Activated B cell treated with CpG ODN at 0.5 μM for 24 hours (primary cell): Measurements from ENCODE around the gene RPL7A. TPM values are rescaled to one million over a fixed set of nuclear protein-coding genes. Genes with fewer than 3 reads are reported as not detected.

Experiments used
- ATAC-seq: fragments of 200-7000 bp; cut with Tn5 transposase; one replicate; pipeline ENCODE4 v1.10.0; 2021; ENCODE audit warnings: low read depth, mild to moderate bottlenecking, moderate library complexity
- CTCF ChIA-PET: fragments of 350-600 bp; sonication (Branson Sonifier 250); formaldehyde crosslinking; loops from one replicate; lab custom pipeline; 2021; ENCODE audit warnings: antibody characterized with exemption; lab: Charles Lee
- POLR2A ChIA-PET: fragments of 350-600 bp; sonication (Branson Sonifier 250); formaldehyde crosslinking; loops from one replicate; lab custom pipeline; 2021; ENCODE audit warnings: antibody characterized with exemption; lab: Charles Lee
- DNase-seq: peaks from one replicate; pipeline ENCODE4 v3.0.0; 2022
- H3K27ac Mint-ChIP-seq: one replicate; pipeline ENCODE4 v1.8.0; 2020; ENCODE audit warnings: mixed read lengths
- H3K27me3 Mint-ChIP-seq: one replicate; pipeline ENCODE4 v1.8.0; 2021; ENCODE audit warnings: mixed read lengths
- H3K36me3 Mint-ChIP-seq: one replicate; pipeline ENCODE4 v1.8.0; 2021; ENCODE audit warnings: low read depth, mixed read lengths
- H3K4me1 Mint-ChIP-seq: one replicate; pipeline ENCODE4 v1.8.0; 2021; ENCODE audit warnings: mixed read lengths
- H3K4me3 Mint-ChIP-seq: one replicate; pipeline ENCODE4 v1.8.0; 2020; ENCODE audit warnings: mild to moderate bottlenecking, mixed read lengths
- H3K9me3 Mint-ChIP-seq: one replicate; pipeline ENCODE4 v1.8.0; 2020; ENCODE audit warnings: mixed read lengths
- intact Hi-C: fragments of 100-400 bp; cut with micrococcal nuclease; formaldehyde crosslinking; loops from one replicate; pipeline ENCODE4 v1.15.1; 2024
- total RNA-seq: library from RNA; stranded (reverse); gene quantifications from 2 replicates; pipeline ENCODE4 v1.2.3, GENCODE V29; 2022
- TF ChIP-seq, protein P1 (sequence below): fragments of 200-600 bp; IDR thresholded peaks from one replicate; pipeline ENCODE4 v1.8.0; 2022; ENCODE audit warnings: antibody characterized with exemption, mild to moderate bottlenecking

The RPL7A gene
- total RNA-seq, 1 donor from 2014 or later, result 3,786 TPM

DNA sequence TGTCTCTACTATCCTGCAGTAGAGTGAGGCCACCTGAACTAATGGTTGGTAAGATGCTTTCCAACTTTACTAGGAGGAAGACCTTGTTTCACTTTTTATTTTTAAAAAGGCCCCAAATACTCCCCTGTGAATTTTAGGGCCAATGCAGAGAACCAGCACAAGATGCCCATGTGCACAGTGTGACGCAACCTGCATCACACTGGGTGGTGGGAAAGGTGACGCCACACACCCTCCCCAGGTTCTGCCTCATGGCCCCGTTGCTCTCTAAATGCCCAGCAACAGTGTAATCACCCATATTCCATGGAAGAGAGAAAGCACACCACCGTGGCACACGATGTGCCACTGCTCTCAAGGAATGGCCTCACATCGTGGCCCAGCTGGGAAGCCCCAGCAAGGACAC, 21.4 kb downstream of the RPL7A start:
- Mint-ChIP-seq H3K27me3 (no peaks in the 10 kb centered on the region), H3K9me3 (no peaks in the 10 kb centered on the region), H3K4me3 (no peak overlapping the region), H3K4me1 (peaks cover 57% of the 10 kb centered on the region), H3K36me3 (peaks cover 63% of the 10 kb centered on the region), H3K27ac (no peak overlapping the region)
- DNase-seq (no peak), ATAC-seq (no peak)
- ChIA-PET POLR2A (no interaction called here), CTCF (no interaction called here)
- TF ChIP-seq, protein P1, sequence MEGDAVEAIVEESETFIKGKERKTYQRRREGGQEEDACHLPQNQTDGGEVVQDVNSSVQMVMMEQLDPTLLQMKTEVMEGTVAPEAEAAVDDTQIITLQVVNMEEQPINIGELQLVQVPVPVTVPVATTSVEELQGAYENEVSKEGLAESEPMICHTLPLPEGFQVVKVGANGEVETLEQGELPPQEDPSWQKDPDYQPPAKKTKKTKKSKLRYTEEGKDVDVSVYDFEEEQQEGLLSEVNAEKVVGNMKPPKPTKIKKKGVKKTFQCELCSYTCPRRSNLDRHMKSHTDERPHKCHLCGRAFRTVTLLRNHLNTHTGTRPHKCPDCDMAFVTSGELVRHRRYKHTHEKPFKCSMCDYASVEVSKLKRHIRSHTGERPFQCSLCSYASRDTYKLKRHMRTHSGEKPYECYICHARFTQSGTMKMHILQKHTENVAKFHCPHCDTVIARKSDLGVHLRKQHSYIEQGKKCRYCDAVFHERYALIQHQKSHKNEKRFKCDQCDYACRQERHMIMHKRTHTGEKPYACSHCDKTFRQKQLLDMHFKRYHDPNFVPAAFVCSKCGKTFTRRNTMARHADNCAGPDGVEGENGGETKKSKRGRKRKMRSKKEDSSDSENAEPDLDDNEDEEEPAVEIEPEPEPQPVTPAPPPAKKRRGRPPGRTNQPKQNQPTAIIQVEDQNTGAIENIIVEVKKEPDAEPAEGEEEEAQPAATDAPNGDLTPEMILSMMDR, result no peak
- intact Hi-C loops, result no loop called here

DNA sequence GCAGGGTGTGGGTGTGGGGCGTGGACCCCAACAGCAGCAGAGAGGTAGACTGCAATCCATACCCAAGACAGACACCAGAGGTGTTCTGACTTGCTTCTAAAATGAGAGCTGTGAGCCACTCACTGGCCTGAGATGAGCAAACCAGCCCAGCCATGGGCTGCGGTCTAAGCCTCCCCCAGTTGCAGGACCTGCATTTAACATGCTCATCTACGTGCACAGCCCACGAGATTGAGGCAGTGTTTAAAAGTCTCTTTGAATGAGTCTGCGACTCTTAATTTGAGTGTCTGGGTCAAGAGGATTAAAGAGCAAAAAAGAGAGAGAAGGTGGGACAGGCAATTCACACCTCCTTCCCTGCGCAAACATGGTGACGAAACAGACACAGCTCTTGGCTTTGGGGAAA, 21.9 kb downstream of the RPL7A start:
- Mint-ChIP-seq H3K9me3 (no peaks in the 10 kb centered on the region), H3K4me1 (peaks cover 62% of the 10 kb centered on the region), H3K27me3 (no peaks in the 10 kb centered on the region), H3K4me3 (no peak overlapping the region), H3K27ac (no peak overlapping the region), H3K36me3 (peaks cover 59% of the 10 kb centered on the region)
- ATAC-seq (no peak), DNase-seq (no peak)
- ChIA-PET CTCF (no interaction called here), POLR2A (no interaction called here)
- intact Hi-C loops, result loop anchor here (10.0 kb wide), 2 partner anchors 655 to 765 kb away; partner anchors contain the start of genes BRD3OS and WDR5
- TF ChIP-seq, protein P1, result no peak

DNA sequence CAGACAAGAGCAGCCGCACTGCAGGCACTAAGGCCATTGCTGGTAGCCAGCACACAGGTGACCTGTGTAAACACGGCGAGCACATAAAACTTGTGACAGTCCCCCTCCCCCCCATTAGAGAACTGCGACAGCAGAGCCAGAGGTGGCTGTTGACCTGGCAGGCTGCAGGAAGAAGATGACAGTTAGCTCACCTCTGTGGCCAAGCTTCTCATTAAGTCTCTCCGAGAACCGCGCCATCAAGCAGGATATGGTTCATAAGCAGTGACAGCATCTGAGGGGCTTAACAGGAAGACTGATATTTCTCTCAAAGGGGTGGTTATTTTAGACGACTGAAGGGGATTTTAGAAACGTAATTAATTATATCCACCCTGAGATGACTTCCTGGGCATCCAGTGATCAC, 22.7 kb downstream of the RPL7A start:
- intact Hi-C loops, result loop anchor here (10.0 kb wide), 2 partner anchors 654 to 764 kb away; partner anchors contain the start of genes BRD3OS and WDR5
- TF ChIP-seq, protein P1, result no peak
- H3K36me3 Mint-ChIP-seq, result peaks cover 55% of the 10 kb centered on the region
- CTCF ChIA-PET, result interaction anchor here (1.3 kb wide), 1 partner anchor 185 kb away, joined by 3 read pairs; no protein-coding TSS in a partner anchor
- peaks cover 64% of the 10 kb centered on the region for H3K4me1 Mint-ChIP-seq
- no peaks in the 10 kb centered on the region for H3K27me3 Mint-ChIP-seq
- ATAC-seq (no peak), DNase-seq (no peak)
- H3K4me3 Mint-ChIP-seq, result peak overlapping the region; percentile 21
- peak overlapping the region; percentile 26 for H3K27ac Mint-ChIP-seq
- POLR2A ChIA-PET, result interaction anchor here (0.6 to 1.6 kb wide), 5 partner anchors 14 to 1033 kb away, joined by 3 to 7 read pairs (median 4); partner anchors contain the start of genes MED22, RPL7A, SURF1 and SURF2
- no peaks in the 10 kb centered on the region for H3K9me3 Mint-ChIP-seq

DNA sequence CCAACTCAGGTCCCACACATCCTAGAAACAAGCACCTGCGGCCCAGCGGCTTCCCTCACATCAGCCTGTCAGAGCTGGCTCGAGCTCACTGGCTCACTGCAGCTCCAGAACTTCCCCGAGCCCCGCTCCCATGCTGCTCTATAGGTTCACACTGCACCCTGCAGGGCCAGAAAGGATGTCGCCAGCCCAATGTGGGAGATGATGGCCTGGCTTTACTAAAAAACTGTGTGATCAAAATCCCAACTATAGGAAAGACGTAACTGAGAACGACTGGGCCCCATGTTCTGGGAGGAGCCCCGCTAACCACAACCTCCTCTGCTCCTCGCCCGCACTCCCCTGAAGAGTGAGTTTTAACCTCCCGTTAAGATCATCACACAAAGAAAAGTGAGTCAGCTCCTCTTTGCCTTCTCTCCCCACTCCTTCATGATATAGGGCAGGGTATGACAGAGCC, 23.3 kb downstream of the RPL7A start:
- ChIA-PET POLR2A (interaction anchor here (0.6 to 1.6 kb wide), 4 partner anchors 15 to 24 kb away, joined by 3 to 7 read pairs (median 4); partner anchors contain the start of genes MED22, RPL7A, SURF1 and SURF2), CTCF (interaction anchor here (1.3 kb wide), 1 partner anchor 185 kb away, joined by 3 read pairs; no protein-coding TSS in a partner anchor)
- Mint-ChIP-seq H3K4me3 (peak overlapping the region; percentile 21), H3K27me3 (no peaks in the 10 kb centered on the region), H3K36me3 (peaks cover 49% of the 10 kb centered on the region), H3K9me3 (no peaks in the 10 kb centered on the region), H3K27ac (peak overlapping the region; percentile 26), H3K4me1 (peaks cover 64% of the 10 kb centered on the region)
- DNase-seq (no peak), ATAC-seq (no peak)
- TF ChIP-seq, protein P1, result no peak
- intact Hi-C loops, result loop anchor here (10.0 kb wide), 2 partner anchors 654 to 764 kb away; partner anchors contain the start of genes BRD3OS and WDR5

DNA sequence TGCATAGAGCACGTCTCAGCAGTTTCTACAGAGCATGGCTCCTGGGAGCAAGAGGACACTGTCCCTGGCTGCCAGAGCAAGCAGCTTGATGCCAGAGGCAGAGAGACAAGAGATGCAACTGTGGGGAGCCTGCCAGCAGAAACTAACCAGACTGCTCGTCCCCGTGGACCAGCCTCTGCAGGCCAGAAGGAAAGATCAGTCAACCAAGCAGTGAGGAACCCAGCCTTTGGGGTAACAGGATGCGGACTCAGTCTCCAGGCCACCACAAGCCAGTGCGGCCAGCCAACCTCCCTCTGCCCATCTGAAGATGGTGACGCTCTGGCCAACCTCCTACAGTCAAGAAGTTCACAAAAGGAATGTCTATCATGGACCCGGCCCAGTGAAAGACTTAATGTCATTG, 24.1 kb downstream of the RPL7A start:
- CTCF ChIA-PET, result interaction anchor here (1.4 kb wide), 1 partner anchor 185 kb away, joined by 4 read pairs; no protein-coding TSS in a partner anchor
- ATAC-seq (no peak), DNase-seq (no peak)
- peaks cover 41% of the 10 kb centered on the region for H3K36me3 Mint-ChIP-seq
- POLR2A ChIA-PET, result interaction anchor here (0.6 to 3.7 kb wide), 2 partner anchors 16 to 87 kb away, joined by 3 to 26 read pairs; partner anchors contain the start of genes CACFD1, SURF1 and SURF2
- H3K27ac Mint-ChIP-seq, result no peak overlapping the region
- no peak overlapping the region for H3K4me3 Mint-ChIP-seq
- intact Hi-C loops, result loop anchor here (10.0 kb wide), 2 partner anchors 653 to 763 kb away; partner anchors contain the start of genes BRD3OS and WDR5
- peaks cover 67% of the 10 kb centered on the region for H3K4me1 Mint-ChIP-seq
- TF ChIP-seq, protein P1, result no peak
- no peaks in the 10 kb centered on the region for H3K9me3 Mint-ChIP-seq
- H3K27me3 Mint-ChIP-seq, result no peaks in the 10 kb centered on the region
